HL-60 (cell line): ENCODE measurements around the gene KXD1.

Experiments
- DNase-seq, 2 experiments: peaks; one replicate each; pipeline ENCODE4 v3.0.0-alpha.2; 2010 to 2020; ENCODE audit warnings: low read depth in 1 of 2, low spot score in 1 of 2
- H3K27ac ChIP-seq: fragments of 250-450 bp; sonication (Bioruptor Pico); replicated peaks from 2 replicates; pipeline ENCODE4 v1.5.1; 2020; ENCODE audit warnings: mild to moderate bottlenecking, moderate library complexity
- H3K27me3 ChIP-seq: fragments of 250-450 bp; sonication (Bioruptor Pico); 2 replicates; pipeline ENCODE4 v1.5.1; 2021; ENCODE audit warnings: mild to moderate bottlenecking, moderate library complexity; ENCODE audit not compliant: insufficient read depth, poor library complexity, severe bottlenecking
- H3K4me3 ChIP-seq: replicated peaks from 2 replicates; pipeline ENCODE4 v1.5.1; 2011; ENCODE audit warnings: mild to moderate bottlenecking, control low read depth, low read length; ENCODE audit not compliant: insufficient read depth
- CTCF ChIP-seq: IDR thresholded peaks from one replicate; pipeline ENCODE4 v1.5.1; 2011; ENCODE audit warnings: low read length, control low read depth, inconsistent platforms; ENCODE audit not compliant: insufficient read depth
- GABPA ChIP-seq: IDR thresholded peaks from 2 replicates; pipeline ENCODE4 v1.6.1; 2012; ENCODE audit warnings: low read depth
- POLR2AphosphoS5 ChIP-seq: IDR thresholded peaks from 2 replicates; pipeline ENCODE4 v1.6.1; 2012; ENCODE audit warnings: low read depth
- SPI1 ChIP-seq: IDR thresholded peaks from 2 replicates; pipeline ENCODE4 v1.6.1; 2012; ENCODE audit warnings: low read depth, mild to moderate bottlenecking, borderline replicate concordance
- TF ChIP-seq, protein P1 (sequence below): IDR thresholded peaks from 2 replicates; pipeline ENCODE4 v1.6.1; 2012; ENCODE audit warnings: low read depth; ENCODE audit not compliant: insufficient replicate concordance

Gene KXD1

GRCh38 chr19:18609717-18610051 is 52.0 kb downstream of the KXD1 start:
- DNase-seq: no peak
- TF ChIP-seq CTCF (no peak), GABPA (no peak), POLR2AphosphoS5 (no peak)
- Histone ChIP-seq H3K4me3 (no peak overlapping the region), H3K27ac (no peak overlapping the region), H3K27me3 (peaks cover 82% of the 10 kb centered on the region)

GRCh38 chr19:18610245-18610555 is 52.5 kb downstream of the KXD1 start:
- TF ChIP-seq, protein P1, sequence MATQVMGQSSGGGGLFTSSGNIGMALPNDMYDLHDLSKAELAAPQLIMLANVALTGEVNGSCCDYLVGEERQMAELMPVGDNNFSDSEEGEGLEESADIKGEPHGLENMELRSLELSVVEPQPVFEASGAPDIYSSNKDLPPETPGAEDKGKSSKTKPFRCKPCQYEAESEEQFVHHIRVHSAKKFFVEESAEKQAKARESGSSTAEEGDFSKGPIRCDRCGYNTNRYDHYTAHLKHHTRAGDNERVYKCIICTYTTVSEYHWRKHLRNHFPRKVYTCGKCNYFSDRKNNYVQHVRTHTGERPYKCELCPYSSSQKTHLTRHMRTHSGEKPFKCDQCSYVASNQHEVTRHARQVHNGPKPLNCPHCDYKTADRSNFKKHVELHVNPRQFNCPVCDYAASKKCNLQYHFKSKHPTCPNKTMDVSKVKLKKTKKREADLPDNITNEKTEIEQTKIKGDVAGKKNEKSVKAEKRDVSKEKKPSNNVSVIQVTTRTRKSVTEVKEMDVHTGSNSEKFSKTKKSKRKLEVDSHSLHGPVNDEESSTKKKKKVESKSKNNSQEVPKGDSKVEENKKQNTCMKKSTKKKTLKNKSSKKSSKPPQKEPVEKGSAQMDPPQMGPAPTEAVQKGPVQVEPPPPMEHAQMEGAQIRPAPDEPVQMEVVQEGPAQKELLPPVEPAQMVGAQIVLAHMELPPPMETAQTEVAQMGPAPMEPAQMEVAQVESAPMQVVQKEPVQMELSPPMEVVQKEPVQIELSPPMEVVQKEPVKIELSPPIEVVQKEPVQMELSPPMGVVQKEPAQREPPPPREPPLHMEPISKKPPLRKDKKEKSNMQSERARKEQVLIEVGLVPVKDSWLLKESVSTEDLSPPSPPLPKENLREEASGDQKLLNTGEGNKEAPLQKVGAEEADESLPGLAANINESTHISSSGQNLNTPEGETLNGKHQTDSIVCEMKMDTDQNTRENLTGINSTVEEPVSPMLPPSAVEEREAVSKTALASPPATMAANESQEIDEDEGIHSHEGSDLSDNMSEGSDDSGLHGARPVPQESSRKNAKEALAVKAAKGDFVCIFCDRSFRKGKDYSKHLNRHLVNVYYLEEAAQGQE: no peak
- TF ChIP-seq POLR2AphosphoS5 (no peak), SPI1 (no peak), CTCF (no peak), GABPA (no peak)
- Histone ChIP-seq H3K27me3 (peaks cover 80% of the 10 kb centered on the region), H3K27ac (no peak overlapping the region), H3K4me3 (no peak overlapping the region)
- no peak for DNase-seq

DNA sequence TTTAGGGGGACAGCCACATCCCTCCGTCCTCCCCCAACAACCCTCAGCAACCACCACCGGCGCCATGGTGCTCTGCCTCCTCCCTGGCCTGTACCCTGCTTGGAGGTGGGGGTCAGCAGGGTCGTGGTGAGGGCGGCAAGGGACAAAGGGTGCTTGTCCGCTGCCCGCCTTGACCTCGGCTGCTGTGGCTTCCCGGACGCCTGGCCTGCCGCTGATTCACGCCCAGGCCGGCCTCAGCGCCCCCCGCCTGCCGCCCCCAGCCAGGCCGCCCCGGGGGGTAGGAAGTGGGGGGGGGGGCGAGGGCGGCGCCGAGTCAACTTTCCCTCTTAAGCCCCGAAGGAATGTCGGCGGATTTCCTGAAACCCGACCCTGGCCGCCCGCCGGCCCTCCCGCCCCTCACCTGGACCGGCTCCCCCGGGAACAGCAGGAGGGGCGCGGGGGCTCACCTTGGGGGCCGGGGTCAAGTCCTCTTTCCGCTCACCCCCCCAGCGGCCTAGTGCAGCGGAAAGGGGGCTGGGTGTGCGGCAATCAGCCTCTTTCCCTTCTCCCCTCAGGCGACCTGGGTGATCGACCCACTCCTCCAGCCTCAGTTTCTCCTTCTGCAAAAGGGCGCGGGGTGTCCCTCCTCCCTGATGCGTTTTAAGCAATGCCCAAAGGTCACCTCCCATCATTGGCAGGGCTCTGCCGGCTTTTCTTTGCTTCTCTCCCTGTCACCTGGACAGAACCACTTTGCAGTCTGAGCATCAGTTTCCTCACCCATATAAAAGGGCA is 53.1 kb downstream of the KXD1 start:
- TF ChIP-seq CTCF (no peak), GABPA (no peak), SPI1 (no peak), POLR2AphosphoS5 (no peak)
- TF ChIP-seq, protein P1: no peak
- no peak for DNase-seq
- H3K27ac ChIP-seq: no peak overlapping the region
- peaks cover 81% of the 10 kb centered on the region for H3K27me3 ChIP-seq
- no peak overlapping the region for H3K4me3 ChIP-seq
